Measurements from ENCODE around the gene FLNB. TPM values are rescaled to one million over a fixed set of nuclear protein-coding genes. Genes with fewer than 3 reads are reported as not detected.
A peak's percentile ranks its signal among the peaks of the same experiment; 100 is the strongest.

Gene FLNB, protein sequence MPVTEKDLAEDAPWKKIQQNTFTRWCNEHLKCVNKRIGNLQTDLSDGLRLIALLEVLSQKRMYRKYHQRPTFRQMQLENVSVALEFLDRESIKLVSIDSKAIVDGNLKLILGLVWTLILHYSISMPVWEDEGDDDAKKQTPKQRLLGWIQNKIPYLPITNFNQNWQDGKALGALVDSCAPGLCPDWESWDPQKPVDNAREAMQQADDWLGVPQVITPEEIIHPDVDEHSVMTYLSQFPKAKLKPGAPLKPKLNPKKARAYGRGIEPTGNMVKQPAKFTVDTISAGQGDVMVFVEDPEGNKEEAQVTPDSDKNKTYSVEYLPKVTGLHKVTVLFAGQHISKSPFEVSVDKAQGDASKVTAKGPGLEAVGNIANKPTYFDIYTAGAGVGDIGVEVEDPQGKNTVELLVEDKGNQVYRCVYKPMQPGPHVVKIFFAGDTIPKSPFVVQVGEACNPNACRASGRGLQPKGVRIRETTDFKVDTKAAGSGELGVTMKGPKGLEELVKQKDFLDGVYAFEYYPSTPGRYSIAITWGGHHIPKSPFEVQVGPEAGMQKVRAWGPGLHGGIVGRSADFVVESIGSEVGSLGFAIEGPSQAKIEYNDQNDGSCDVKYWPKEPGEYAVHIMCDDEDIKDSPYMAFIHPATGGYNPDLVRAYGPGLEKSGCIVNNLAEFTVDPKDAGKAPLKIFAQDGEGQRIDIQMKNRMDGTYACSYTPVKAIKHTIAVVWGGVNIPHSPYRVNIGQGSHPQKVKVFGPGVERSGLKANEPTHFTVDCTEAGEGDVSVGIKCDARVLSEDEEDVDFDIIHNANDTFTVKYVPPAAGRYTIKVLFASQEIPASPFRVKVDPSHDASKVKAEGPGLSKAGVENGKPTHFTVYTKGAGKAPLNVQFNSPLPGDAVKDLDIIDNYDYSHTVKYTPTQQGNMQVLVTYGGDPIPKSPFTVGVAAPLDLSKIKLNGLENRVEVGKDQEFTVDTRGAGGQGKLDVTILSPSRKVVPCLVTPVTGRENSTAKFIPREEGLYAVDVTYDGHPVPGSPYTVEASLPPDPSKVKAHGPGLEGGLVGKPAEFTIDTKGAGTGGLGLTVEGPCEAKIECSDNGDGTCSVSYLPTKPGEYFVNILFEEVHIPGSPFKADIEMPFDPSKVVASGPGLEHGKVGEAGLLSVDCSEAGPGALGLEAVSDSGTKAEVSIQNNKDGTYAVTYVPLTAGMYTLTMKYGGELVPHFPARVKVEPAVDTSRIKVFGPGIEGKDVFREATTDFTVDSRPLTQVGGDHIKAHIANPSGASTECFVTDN (N-terminal part only)
- 216 TPM for total RNA-seq (ENCODE audit: unreplicated experiment)
- long read RNA-seq, partial matches to known transcripts: 10 of 15 reads
- long read RNA-seq, other reads (novel, unspliced or antisense): 5 of 15 reads

DNA sequence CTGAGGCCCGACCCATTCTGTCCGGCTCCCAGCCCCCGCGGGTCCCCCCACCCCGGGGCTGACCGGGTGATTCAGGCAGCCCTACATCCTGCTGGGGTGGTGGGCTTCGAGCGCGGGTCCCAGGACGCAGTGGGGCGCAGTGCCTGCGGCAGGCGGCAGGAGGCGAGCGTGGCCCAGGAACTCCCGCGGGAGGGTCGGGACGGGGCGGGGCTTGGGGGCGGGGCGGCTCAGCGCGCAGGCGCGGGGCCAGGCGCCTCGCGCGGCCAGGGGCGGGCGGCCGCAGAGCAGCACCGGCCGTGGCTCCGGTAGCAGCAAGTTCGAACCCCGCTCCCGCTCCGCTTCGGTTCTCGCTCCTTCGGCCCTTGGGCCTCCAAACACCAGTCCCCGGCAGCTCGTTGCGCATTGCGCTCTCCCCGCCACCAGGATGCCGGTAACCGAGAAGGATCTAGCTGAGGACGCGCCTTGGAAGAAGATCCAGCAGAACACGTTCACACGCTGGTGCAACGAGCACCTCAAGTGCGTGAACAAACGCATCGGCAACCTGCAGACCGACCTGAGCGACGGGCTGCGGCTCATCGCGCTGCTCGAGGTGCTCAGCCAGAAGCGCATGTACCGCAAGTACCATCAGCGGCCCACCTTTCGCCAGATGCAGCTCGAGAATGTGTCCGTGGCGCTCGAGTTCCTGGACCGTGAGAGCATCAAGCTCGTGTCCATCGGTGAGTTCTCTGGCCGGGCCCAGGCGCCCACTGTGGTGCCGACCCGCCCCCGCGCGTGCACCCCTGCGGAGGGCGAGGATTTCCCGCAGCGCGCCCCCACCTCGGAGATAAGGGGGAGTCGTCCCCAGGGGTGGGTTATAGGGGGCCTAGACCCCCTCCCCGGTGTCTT, at the start of gene FLNB:
Gene FLNB, plus strand, starts transcription at position 282 of the 885 bp plus-strand sequence. Its CDS starts 143 bp downstream, at position 425.
- H3K27me3 Mint-ChIP-seq (ENCODE audit: unreplicated experiment): peaks cover 4% of the 10 kb centered on the region
- peak within 1 kb of the TSS; percentile 46 for H3K27ac Mint-ChIP-seq (ENCODE audit: unreplicated experiment)
- H3K9me3 Mint-ChIP-seq (ENCODE audit: unreplicated experiment): no peaks in the 10 kb centered on the region
- TF ChIP-seq, protein P1, sequence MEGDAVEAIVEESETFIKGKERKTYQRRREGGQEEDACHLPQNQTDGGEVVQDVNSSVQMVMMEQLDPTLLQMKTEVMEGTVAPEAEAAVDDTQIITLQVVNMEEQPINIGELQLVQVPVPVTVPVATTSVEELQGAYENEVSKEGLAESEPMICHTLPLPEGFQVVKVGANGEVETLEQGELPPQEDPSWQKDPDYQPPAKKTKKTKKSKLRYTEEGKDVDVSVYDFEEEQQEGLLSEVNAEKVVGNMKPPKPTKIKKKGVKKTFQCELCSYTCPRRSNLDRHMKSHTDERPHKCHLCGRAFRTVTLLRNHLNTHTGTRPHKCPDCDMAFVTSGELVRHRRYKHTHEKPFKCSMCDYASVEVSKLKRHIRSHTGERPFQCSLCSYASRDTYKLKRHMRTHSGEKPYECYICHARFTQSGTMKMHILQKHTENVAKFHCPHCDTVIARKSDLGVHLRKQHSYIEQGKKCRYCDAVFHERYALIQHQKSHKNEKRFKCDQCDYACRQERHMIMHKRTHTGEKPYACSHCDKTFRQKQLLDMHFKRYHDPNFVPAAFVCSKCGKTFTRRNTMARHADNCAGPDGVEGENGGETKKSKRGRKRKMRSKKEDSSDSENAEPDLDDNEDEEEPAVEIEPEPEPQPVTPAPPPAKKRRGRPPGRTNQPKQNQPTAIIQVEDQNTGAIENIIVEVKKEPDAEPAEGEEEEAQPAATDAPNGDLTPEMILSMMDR (IDR thresholded peaks at IDR 0.05; ENCODE audit: unreplicated experiment): peak; percentile 70
- DNase-seq (ENCODE audit: low spot score): peak; percentile 93
- H3K4me1 Mint-ChIP-seq (ENCODE audit: unreplicated experiment): peaks cover 37% of the 10 kb centered on the region
- peaks cover 15% of the 10 kb centered on the region for H3K36me3 Mint-ChIP-seq (ENCODE audit: low read depth, unreplicated experiment)
- peak within 1 kb of the TSS; percentile 99 for H3K4me3 Mint-ChIP-seq (ENCODE audit: unreplicated experiment)

DNA sequence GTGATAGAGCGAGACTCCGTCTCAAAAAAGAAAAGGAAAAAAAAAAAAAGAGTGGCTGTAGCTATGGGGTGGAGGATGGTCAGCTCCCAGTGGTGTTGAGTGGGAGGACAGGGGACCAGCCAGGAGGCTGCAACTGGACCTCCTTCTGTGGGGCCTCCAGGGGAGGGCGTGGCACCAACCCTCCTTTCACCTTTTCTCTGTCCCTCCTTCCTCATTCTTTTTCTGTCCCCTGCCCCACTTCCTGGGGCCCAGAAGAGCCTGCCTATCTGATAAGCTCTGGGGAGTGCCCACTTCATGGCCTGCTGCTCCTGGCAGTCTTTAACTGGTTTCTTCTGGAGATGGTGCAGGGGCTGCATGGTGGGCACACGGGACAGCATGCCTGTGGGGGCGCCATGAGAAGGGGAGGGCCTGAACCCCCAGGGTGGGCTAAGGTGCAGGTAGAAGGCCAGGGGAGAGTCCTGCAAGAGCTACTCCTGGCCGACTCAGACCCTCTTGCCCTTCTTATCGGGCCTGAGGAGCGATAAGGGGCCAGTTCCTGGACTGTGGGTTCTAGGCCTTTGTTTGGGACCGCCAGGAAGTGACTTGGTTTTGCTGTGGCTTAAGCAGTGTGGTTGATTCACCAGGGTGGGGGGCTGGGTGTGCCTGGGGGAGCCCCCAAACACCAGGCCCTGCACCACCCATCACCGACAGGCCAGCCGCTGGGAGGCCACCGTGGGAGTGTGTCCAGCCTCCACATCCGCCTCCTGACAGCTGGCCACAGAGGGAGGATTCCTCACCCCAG, 49.4 kb upstream of the FLNB start:
- Mint-ChIP-seq H3K27ac (ENCODE audit: unreplicated experiment) (no peak overlapping the region), H3K27me3 (ENCODE audit: unreplicated experiment) (peaks cover 5% of the 10 kb centered on the region), H3K4me3 (ENCODE audit: unreplicated experiment) (peak overlapping the region; percentile 52), H3K36me3 (ENCODE audit: low read depth, unreplicated experiment) (peaks cover 4% of the 10 kb centered on the region), H3K9me3 (ENCODE audit: unreplicated experiment) (no peaks in the 10 kb centered on the region), H3K4me1 (ENCODE audit: unreplicated experiment) (peaks cover 26% of the 10 kb centered on the region)
- no peak for DNase-seq (ENCODE audit: low spot score)
- TF ChIP-seq, protein P1 (IDR thresholded peaks at IDR 0.05; ENCODE audit: unreplicated experiment): no peak

DNA sequence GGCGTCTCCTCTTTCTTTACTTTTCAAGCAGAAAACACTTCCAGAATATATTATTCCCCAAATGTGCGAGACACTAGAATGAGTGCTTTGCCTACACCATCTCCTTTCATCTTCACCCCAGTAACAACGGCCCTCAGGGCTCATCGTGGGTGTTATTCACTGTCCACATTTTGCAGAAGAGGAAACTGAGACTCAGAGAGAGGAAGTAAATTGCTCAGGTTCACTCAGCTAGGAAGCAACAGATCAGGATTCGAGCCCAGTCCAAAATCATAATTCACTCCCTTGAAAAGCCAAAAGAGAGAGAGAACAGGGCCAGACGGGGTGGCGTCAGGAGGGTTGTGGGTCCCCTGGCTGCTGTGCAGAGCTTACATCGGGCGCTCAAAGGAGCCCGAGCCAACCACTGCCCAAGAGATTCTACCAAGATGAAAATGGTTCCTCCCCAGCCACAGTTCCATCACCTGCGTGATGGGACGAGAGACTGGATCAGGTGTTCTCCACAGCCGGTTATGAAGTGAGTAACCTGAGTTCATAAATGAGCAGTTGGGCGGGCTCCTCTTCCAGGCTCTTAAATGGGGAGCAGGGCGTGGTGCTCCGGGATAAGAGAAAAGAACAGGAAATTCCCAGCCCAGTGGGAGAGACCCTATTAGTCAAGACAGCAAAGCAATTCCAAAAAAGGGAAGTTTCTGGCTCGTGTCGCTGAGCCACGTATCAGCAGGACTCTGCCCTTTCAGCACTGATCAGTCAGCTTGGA, 48.6 kb upstream of the FLNB start:
- H3K4me3 Mint-ChIP-seq (ENCODE audit: unreplicated experiment): peak overlapping the region; percentile 52
- peaks cover 21% of the 10 kb centered on the region for H3K4me1 Mint-ChIP-seq (ENCODE audit: unreplicated experiment)
- no peaks in the 10 kb centered on the region for H3K9me3 Mint-ChIP-seq (ENCODE audit: unreplicated experiment)
- TF ChIP-seq, protein P1 (IDR thresholded peaks at IDR 0.05; ENCODE audit: unreplicated experiment): no peak
- H3K36me3 Mint-ChIP-seq (ENCODE audit: low read depth, unreplicated experiment): peaks cover 4% of the 10 kb centered on the region
- no peak for DNase-seq (ENCODE audit: low spot score)
- peaks cover 3% of the 10 kb centered on the region for H3K27me3 Mint-ChIP-seq (ENCODE audit: unreplicated experiment)
- H3K27ac Mint-ChIP-seq (ENCODE audit: unreplicated experiment): no peak overlapping the region

Data from endothelial cell (in vitro differentiated cells).